ENCODE measurements around the gene UGT2B15.

GRCh38 chr4:68714400-68714799, 43.9 kb upstream of the UGT2B15 start:
- TF ChIP-seq CTCF (IDR thresholded peaks at IDR 0.05) = no peak
- TF ChIP-seq POLR2A (IDR thresholded peaks at IDR 0.05) = no peak
- no peak for TF ChIP-seq EP300 (IDR thresholded peaks at IDR 0.05)
